GM12891 (cell line): ENCODE measurements around the gene ANO10. TPM values are rescaled to one million over a fixed set of nuclear protein-coding genes. Genes with fewer than 3 reads are reported as not detected.
A peak's percentile ranks its signal among the peaks of the same experiment; 100 is the strongest.
"Not testable (repeated sequence)": the region's sequence is repeated elsewhere in the genome, so short reads cannot be mapped to it uniquely, and the experiment has no call there.

Source experiments
- DNase-seq: peaks from one replicate; pipeline ENCODE4 v3.0.0; 2011; ENCODE audit warnings: low spot score; ENCODE audit not compliant: insufficient read length
- FAIRE-seq: peaks from 2 replicates; lab custom pipeline; 2011; peaks lifted over from hg19 to GRCh38; lab: Jason Lieb, UNC
- PAX5 ChIP-seq: IDR thresholded peaks from 2 replicates; pipeline ENCODE4 v1.6.1; 2011; ENCODE audit warnings: low read length, moderate library complexity, mild to moderate bottlenecking; ENCODE audit not compliant: insufficient read depth, severe bottlenecking
- POLR2A ChIP-seq: IDR thresholded peaks from 2 replicates; pipeline ENCODE4 v1.6.1; 2011; ENCODE audit warnings: low read depth, low read length, control low read depth
- POLR2AphosphoS5 ChIP-seq: IDR thresholded peaks from 2 replicates; pipeline ENCODE4 v1.6.1; 2011; ENCODE audit warnings: low read depth, low read length, control low read depth
- POU2F2 ChIP-seq: IDR thresholded peaks from 2 replicates; pipeline ENCODE4 v1.6.1; 2011; ENCODE audit warnings: low read depth, mild to moderate bottlenecking, control low read depth, low read length, moderate library complexity
- SPI1 ChIP-seq: IDR thresholded peaks from 2 replicates; pipeline ENCODE4 v1.6.1; 2011; ENCODE audit warnings: low read depth, low read length, control low read depth
- TAF1 ChIP-seq: IDR thresholded peaks from 2 replicates; pipeline ENCODE4 v1.6.1; 2011; ENCODE audit warnings: low read depth, low read length, control low read depth
- polyA plus RNA-seq: library from polyadenylated mRNA; unstranded; fragments of >200 nt; gene quantifications from one replicate; pipeline ENCODE4 v1.2.1, GENCODE V29; 2012; ENCODE audit warnings: low read depth, missing spikeins, inconsistent platforms; ENCODE audit not compliant: missing spikeins

The ANO10 gene
- polyA plus RNA-seq, result 0.46 TPM

- TF ChIP-seq POU2F2, result no peak
- no peak for TF ChIP-seq PAX5
- no peak for TF ChIP-seq POLR2A
- FAIRE-seq (peak; percentile 88), DNase-seq (peak; percentile 86)
These were observed at the start of gene ANO10 for GRCh38 chr3:43621656-43622432. Gene ANO10 (minus strand): TSS chr3:43622011. CDS start chr3:43605852, 16,159 bp downstream.

GRCh38 chr3:43670635-43671522 is 49.1 kb upstream of the ANO10 start:
- no peak for FAIRE-seq

GRCh38 chr3:43665011-43665410 is 43.2 kb upstream of the ANO10 start:
- DNase-seq, FAIRE-seq: not testable (repeated sequence)

More at GRCh38 chr3:43670635-43671522, 49.1 kb upstream of the ANO10 start:
- TF ChIP-seq POU2F2, result no peak
- TF ChIP-seq POLR2AphosphoS5, result no peak
- no peak for TF ChIP-seq PAX5
- no peak for TF ChIP-seq POLR2A
- no peak for TF ChIP-seq SPI1
- TF ChIP-seq TAF1, result no peak
- DNase-seq, result no peak

- not testable (repeated sequence) for FAIRE-seq, DNase-seq
These were observed 39.6 kb upstream of the ANO10 start for GRCh38 chr3:43661376-43661775.

- FAIRE-seq, result no peak
- TF ChIP-seq PAX5, result no peak
- TF ChIP-seq SPI1, result no peak
- TF ChIP-seq POLR2A, result no peak
- no peak for TF ChIP-seq POU2F2
- TF ChIP-seq POLR2AphosphoS5, result no peak
- TF ChIP-seq TAF1, result no peak
These were observed 37.6 kb upstream of the ANO10 start for GRCh38 chr3:43659250-43659880.

GRCh38 chr3:43656390-43656789 is 34.6 kb upstream of the ANO10 start:
- not testable (repeated sequence) for FAIRE-seq, DNase-seq

More at GRCh38 chr3:43659250-43659880, 37.6 kb upstream of the ANO10 start:
- DNase-seq, result no peak

- FAIRE-seq (no peak), DNase-seq (no peak)
- no peak for TF ChIP-seq PAX5
- TF ChIP-seq POLR2AphosphoS5, result no peak
- no peak for TF ChIP-seq SPI1
- TF ChIP-seq TAF1, result no peak
- TF ChIP-seq POU2F2, result no peak
- TF ChIP-seq POLR2A, result no peak
These were observed 28.5 kb upstream of the ANO10 start for GRCh38 chr3:43650345-43650744.

GRCh38 chr3:43649365-43649968 is 27.7 kb upstream of the ANO10 start:
- TF ChIP-seq SPI1 (no peak), POLR2A (no peak), POLR2AphosphoS5 (no peak), TAF1 (no peak), PAX5 (no peak), POU2F2 (no peak)
- no peak for FAIRE-seq
- DNase-seq, result no peak

- TF ChIP-seq POLR2AphosphoS5 (no peak), SPI1 (no peak), POU2F2 (no peak), POLR2A (no peak), TAF1 (no peak), PAX5 (no peak)
- DNase-seq (no peak), FAIRE-seq (no peak)
These were observed 27.1 kb upstream of the ANO10 start for GRCh38 chr3:43648957-43649356.
